Measurements from ENCODE around the gene SLC38A10. TPM values are rescaled to one million over a fixed set of nuclear protein-coding genes. Genes with fewer than 3 reads are reported as not detected.

Gene SLC38A10
- total and polyA plus RNA-seq, 2 of the 13 experiments (the other 11 are each of a cell fraction or from before 2014, with no cell fraction given): 23.4 to 55.8 TPM

- FAIRE-seq: no peak
- WGBS (ENCODE audit: low lambda C conversion rate): 13% methylated on average over 22 of the region's 23 CpGs
Observed at GRCh38 chr17:81332914-81333528, 37.9 kb upstream of the SLC38A10 start.

GRCh38 chr17:81332118-81332834 is 37.2 kb upstream of the SLC38A10 start:
- intact Hi-C loops (cut with micrococcal nuclease; ENCODE audit: unreplicated experiment): no loop called here
- Histone ChIP-seq H3K9ac (ENCODE audit: insufficient read depth, low read depth, low read length) (no peak overlapping the region), H3K4me2 (ENCODE audit: low read depth, low read length) (no peak overlapping the region), H3K27me3 (ENCODE audit: control insufficient read depth in 1 of 2, insufficient read depth in 2 of 2, low read length in 2 of 2) (peaks cover 28 to 82% of the 10 kb centered on the region in 2 experiments), H3K36me3 (replicated peaks in 1 of 2; ENCODE audit: control insufficient read depth in 1 of 2, insufficient read depth in 2 of 2, low read length in 2 of 2) (no peaks in the 10 kb centered on the region), H3K4me1 (ENCODE audit: insufficient read depth, low read length) (peaks cover 91% of the 10 kb centered on the region), H3K4me3 (replicated peaks in 1 of 3; ENCODE audit: insufficient read depth in 1 of 3, low read depth in 2 of 3, low read length in 3 of 3) (no peak overlapping the region), H3K79me2 (ENCODE audit: insufficient read depth, low read length) (no peaks in the 10 kb centered on the region), H3K27ac (ENCODE audit: extremely low read length, insufficient read depth, low read length) (no peak overlapping the region), H4K20me1 (ENCODE audit: insufficient read depth, low read length) (no peaks in the 10 kb centered on the region), H2AFZ (ENCODE audit: low read length) (no peak overlapping the region), H3K9me3 (ENCODE audit: low read length) (no peaks in the 10 kb centered on the region)
- ChIA-PET CTCF (ENCODE audit: low intra/inter-chr PET ratio, low total read pairs) (no interaction called here), POLR2A (no interaction called here)
- no TSS peak for BruUV-seq (replicated peaks)
- no peak for FAIRE-seq
- no peak for ATAC-seq
- DNase-seq (ENCODE audit: low spot score): no peak
- 37% methylated on average over 15 of the region's 18 CpGs for WGBS (ENCODE audit: low lambda C conversion rate)
- in situ Hi-C loops (cut with HindIII; ENCODE audit: extremely low pct_ligation_motif_present, low pct_unique_long_range_greater_than_20kb): no loop called here
- TF ChIP-seq ADNP (CRISPR knock-in tag; IDR thresholded peaks at IDR 0.05) (no peak), DDIT3 (CRISPR knock-in tag; IDR thresholded peaks at IDR 0.05) (no peak), IRF9 (CRISPR knock-in tag; IDR thresholded peaks at IDR 0.05; ENCODE audit: borderline replicate concordance) (no peak), DPF2 (CRISPR knock-in tag; IDR thresholded peaks at IDR 0.05; ENCODE audit: borderline replicate concordance, low read depth) (no peak), MTF2 (CRISPR knock-in tag; IDR thresholded peaks at IDR 0.05; ENCODE audit: borderline replicate concordance) (0 out of 2 replicates have a peak, but pooled peaks have one; percentile 10), ZNF891 (CRISPR knock-in tag; IDR thresholded peaks at IDR 0.05) (peak; percentile 36; the same call in 1 of the 2 replicates), RAD51 (IDR thresholded peaks at IDR 0.05; ENCODE audit: borderline replicate concordance) (no peak), POGZ (CRISPR knock-in tag; IDR thresholded peaks at IDR 0.05) (no peak), ZNF282 (IDR thresholded peaks at IDR 0.05; ENCODE audit: partially characterized antibody) (no peak), NFYC (CRISPR knock-in tag; IDR thresholded peaks at IDR 0.05) (no peak), ZFY (CRISPR knock-in tag; IDR thresholded peaks at IDR 0.05) (no peak), ZNF639 (CRISPR knock-in tag; conservative IDR thresholded peaks at IDR 0.05) (no peak), NRL (CRISPR knock-in tag; IDR thresholded peaks at IDR 0.05; ENCODE audit: borderline replicate concordance) (peak; percentile 17; the same call in 1 of the 2 replicates)

More at GRCh38 chr17:81332914-81333528, 37.9 kb upstream of the SLC38A10 start:
- Histone ChIP-seq H3K9me3 (ENCODE audit: low read length) (no peaks in the 10 kb centered on the region), H3K36me3 (replicated peaks in 1 of 2; ENCODE audit: control insufficient read depth in 1 of 2, insufficient read depth in 2 of 2, low read length in 2 of 2) (no peaks in the 10 kb centered on the region), H4K20me1 (ENCODE audit: insufficient read depth, low read length) (no peaks in the 10 kb centered on the region), H2AFZ (ENCODE audit: low read length) (no peak overlapping the region), H3K9ac (ENCODE audit: insufficient read depth, low read depth, low read length) (no peak overlapping the region), H3K27ac (ENCODE audit: extremely low read length, insufficient read depth, low read length) (no peak overlapping the region), H3K4me2 (ENCODE audit: low read depth, low read length) (no peak overlapping the region), H3K27me3 (ENCODE audit: control insufficient read depth in 1 of 2, insufficient read depth in 2 of 2, low read length in 2 of 2) (peaks cover 28 to 80% of the 10 kb centered on the region in 2 experiments), H3K4me1 (ENCODE audit: insufficient read depth, low read length) (peaks cover 91% of the 10 kb centered on the region), H3K79me2 (ENCODE audit: insufficient read depth, low read length) (no peaks in the 10 kb centered on the region), H3K4me3 (replicated peaks in 1 of 3; ENCODE audit: insufficient read depth in 1 of 3, low read depth in 2 of 3, low read length in 3 of 3) (no peak overlapping the region)
- TF ChIP-seq MTF2 (CRISPR knock-in tag; IDR thresholded peaks at IDR 0.05; ENCODE audit: borderline replicate concordance): 0 out of 2 replicates have a peak, but pooled peaks have one; percentile 39
- no peak for TF ChIP-seq ZNF569 (CRISPR knock-in tag; IDR thresholded peaks at IDR 0.05; ENCODE audit: borderline replicate concordance)
- ChIA-PET POLR2A (no interaction called here), CTCF (ENCODE audit: low intra/inter-chr PET ratio, low total read pairs) (no interaction called here)
- intact Hi-C loops (cut with micrococcal nuclease; ENCODE audit: unreplicated experiment) (no loop called here), in situ Hi-C loops (cut with HindIII; ENCODE audit: extremely low pct_ligation_motif_present, low pct_unique_long_range_greater_than_20kb) (no loop called here)
- ATAC-seq: no peak
- no peak for DNase-seq (ENCODE audit: low spot score)
- no TSS peak for BruUV-seq (replicated peaks)

Data from HepG2 (cell line).